GM12878 (cell line): Measurements from ENCODE around the gene LMF1.

Source experiments
- E4F1 ChIP-seq: fragments of 450-650 bp; IDR thresholded peaks from 2 replicates; pipeline ENCODE4 v1.6.1; 2018; ENCODE audit warnings: borderline replicate concordance, mild to moderate bottlenecking; ENCODE audit not compliant: partially characterized antibody
- EGR1 ChIP-seq, 2 experiments: IDR thresholded peaks; 1 replicate in 1 of 2; 2 replicates in 1 of 2; pipeline ENCODE4 v1.6.1; 2011 to 2012; ENCODE audit warnings: low read depth in 2 of 2, low read length in 2 of 2, borderline replicate concordance in 1 of 2, mild to moderate bottlenecking in 1 of 2, moderate library complexity in 1 of 2
- EP300 ChIP-seq, 2 experiments: fragments of 150-350 bp in 1 of 2; IDR thresholded peaks; 2 replicates each; pipeline ENCODE4 v1.6.1; 2011 to 2012; ENCODE audit warnings: low read depth in 2 of 2, low read length in 2 of 2, borderline replicate concordance in 1 of 2, improper control_type of control experiment in 1 of 2, inconsistent platforms in 1 of 2; ENCODE audit not compliant: control insufficient read depth in 1 of 2
- EZH2 ChIP-seq: IDR thresholded peaks from 2 replicates; pipeline ENCODE4 v1.6.1; 2012; ENCODE audit warnings: low read depth, mild to moderate bottlenecking, control low read depth, inconsistent platforms, low read length, borderline replicate concordance; ENCODE audit not compliant: control insufficient read depth
- HDGF ChIP-seq: fragments of 450-650 bp; IDR thresholded peaks from 2 replicates; pipeline ENCODE4 v1.6.1; 2016; ENCODE audit warnings: antibody characterized with exemption
- HSF1 ChIP-seq: fragments of 150-350 bp; IDR thresholded peaks from 2 replicates; pipeline ENCODE4 v1.6.1; 2014; ENCODE audit warnings: mild to moderate bottlenecking, low read depth, low read length
- JUNB ChIP-seq: IDR thresholded peaks from 2 replicates; pipeline ENCODE4 v1.6.1; 2016; ENCODE audit warnings: antibody characterized with exemption, mild to moderate bottlenecking
- POLR2A ChIP-seq: IDR thresholded peaks from 2 replicates; pipeline ENCODE4 v1.6.1; 2011; ENCODE audit warnings: low read depth, mild to moderate bottlenecking, low read length
- RB1 ChIP-seq: fragments of 450-650 bp; formaldehyde crosslinking; IDR thresholded peaks from 2 replicates; pipeline ENCODE4 v1.6.1; 2017; ENCODE audit warnings: mild to moderate bottlenecking, borderline replicate concordance
- ZNF274 ChIP-seq: IDR thresholded peaks from one replicate; pipeline ENCODE4 v1.8.0; 2011; ENCODE audit not compliant: insufficient read length, insufficient read depth
- TF ChIP-seq, protein P1 (sequence below), 3 experiments: IDR thresholded peaks in 2 of 3; conservative IDR thresholded peaks in 1 of 3; 2 replicates each; pipeline ENCODE4 v1.5.1; 2011; ENCODE audit warnings: low read depth in 3 of 3, low read length in 3 of 3, mild to moderate bottlenecking in 3 of 3, control low read depth in 2 of 3, moderate library complexity in 2 of 3, inconsistent platforms in 1 of 3, mixed read lengths in 1 of 3; ENCODE audit not compliant: control insufficient read depth in 2 of 3, insufficient read depth in 1 of 3; ENCODE audit errors: extremely low read depth in 1 of 3

DNA sequence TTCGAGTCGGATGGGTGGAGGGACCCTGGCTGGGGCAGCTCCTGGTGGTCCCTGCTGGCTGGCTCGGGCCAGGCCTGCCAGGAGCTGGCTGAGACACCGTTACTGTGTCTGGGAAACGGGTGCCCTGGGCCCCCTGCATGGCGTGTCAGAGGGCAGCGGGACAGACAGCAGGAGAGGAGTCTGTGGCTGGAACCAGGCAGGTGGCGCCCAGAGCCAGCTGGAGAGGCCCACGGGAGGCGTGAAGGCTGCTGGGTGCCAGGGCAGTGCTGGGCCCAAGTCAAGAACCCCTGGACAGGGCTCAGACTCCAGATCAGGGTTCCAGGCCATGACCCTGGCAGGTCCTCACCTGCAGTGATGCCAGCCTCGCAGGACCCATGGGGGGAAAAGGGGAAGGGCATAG, 27.4 kb upstream of the LMF1 start:
- TF ChIP-seq EP300 (IDR thresholded peaks at IDR 0.05; ENCODE audit: borderline replicate concordance in 1 of 2, control insufficient read depth in 1 of 2, low read depth in 2 of 2, low read length in 2 of 2), result no peak
- no peak for TF ChIP-seq HSF1
- TF ChIP-seq, protein P1, sequence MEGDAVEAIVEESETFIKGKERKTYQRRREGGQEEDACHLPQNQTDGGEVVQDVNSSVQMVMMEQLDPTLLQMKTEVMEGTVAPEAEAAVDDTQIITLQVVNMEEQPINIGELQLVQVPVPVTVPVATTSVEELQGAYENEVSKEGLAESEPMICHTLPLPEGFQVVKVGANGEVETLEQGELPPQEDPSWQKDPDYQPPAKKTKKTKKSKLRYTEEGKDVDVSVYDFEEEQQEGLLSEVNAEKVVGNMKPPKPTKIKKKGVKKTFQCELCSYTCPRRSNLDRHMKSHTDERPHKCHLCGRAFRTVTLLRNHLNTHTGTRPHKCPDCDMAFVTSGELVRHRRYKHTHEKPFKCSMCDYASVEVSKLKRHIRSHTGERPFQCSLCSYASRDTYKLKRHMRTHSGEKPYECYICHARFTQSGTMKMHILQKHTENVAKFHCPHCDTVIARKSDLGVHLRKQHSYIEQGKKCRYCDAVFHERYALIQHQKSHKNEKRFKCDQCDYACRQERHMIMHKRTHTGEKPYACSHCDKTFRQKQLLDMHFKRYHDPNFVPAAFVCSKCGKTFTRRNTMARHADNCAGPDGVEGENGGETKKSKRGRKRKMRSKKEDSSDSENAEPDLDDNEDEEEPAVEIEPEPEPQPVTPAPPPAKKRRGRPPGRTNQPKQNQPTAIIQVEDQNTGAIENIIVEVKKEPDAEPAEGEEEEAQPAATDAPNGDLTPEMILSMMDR (IDR thresholded peaks at IDR 0.05 in 2 of 3, conservative IDR thresholded peaks at IDR 0.05 in 1 of 3; ENCODE audit: control insufficient read depth in 2 of 3, extremely low read depth in 1 of 3, insufficient read depth in 1 of 3, low read depth in 3 of 3, low read length in 3 of 3), result no peak
- no peak for TF ChIP-seq POLR2A
- TF ChIP-seq ZNF274, result no peak
- TF ChIP-seq HDGF, result no peak
- TF ChIP-seq EGR1 (IDR thresholded peaks at IDR 0.05; ENCODE audit: borderline replicate concordance in 1 of 2, low read depth in 2 of 2, low read length in 2 of 2), result no peak
- no peak for TF ChIP-seq RB1
- no peak for TF ChIP-seq E4F1
- TF ChIP-seq EZH2, result no peak
- TF ChIP-seq JUNB, result no peak
